Esophagus squamous epithelium (tissue), 5 donors: ENCODE results near the gene PREX1. TPM values are rescaled to one million over a fixed set of nuclear protein-coding genes. Genes with fewer than 3 reads are reported as not detected.

Experiments used
- DNase-seq: peaks from one replicate; lab custom pipeline; 2025; lab: John Stamatoyannopoulos, UW
- H3K27ac ChIP-seq, 4 donors: fragments of 200-600 bp; sonication (generic); one replicate each; pipeline ENCODE4 v1.5.1; 2016 to 2019; ENCODE audit warnings: mild to moderate bottlenecking in 1 of 4
- H3K27me3 ChIP-seq, 4 donors: fragments of 200-600 bp; sonication (generic); 1 replicate in 3 of 4; 2 replicates in 1 of 4; pipeline versions ENCODE4 v1.5.1 to v1.6.0; 2017 to 2021; ENCODE audit warnings: antibody characterized with exemption in 1 of 4
- H3K36me3 ChIP-seq, 3 donors: fragments of 200-600 bp; sonication (generic); one replicate each; pipeline ENCODE4 v1.5.1; 2016 to 2019
- H3K4me1 ChIP-seq, 3 donors: fragments of 200-600 bp; sonication (generic); one replicate each; pipeline ENCODE4 v1.5.1; 2017 to 2019
- H3K4me3 ChIP-seq, 4 donors: fragments of 200-600 bp; sonication (generic); 1 replicate in 3 of 4; 2 replicates in 1 of 4; pipeline ENCODE4 v1.5.1; 2016 to 2019; ENCODE audit warnings: mild to moderate bottlenecking in 2 of 4, moderate library complexity in 1 of 4
- H3K9me3 ChIP-seq, 3 donors: fragments of 200-600 bp; sonication (generic); one replicate each; pipeline ENCODE4 v1.5.1; 2016 to 2019
- CTCF ChIP-seq, 6 experiments: fragments of 450-650 bp in 4 of 6; fragments of 200-600 bp in 2 of 6; sonication (generic) in 2 of 6; IDR thresholded peaks; one replicate each; pipeline ENCODE4 v1.5.1; 2016 to 2019; ENCODE audit warnings: antibody characterized with exemption in 6 of 6, mild to moderate bottlenecking in 4 of 6, moderate library complexity in 4 of 6
- POLR2A ChIP-seq, 4 donors: fragments of 450-650 bp; IDR thresholded peaks; one replicate each; pipeline ENCODE4 v1.6.1; 2017; ENCODE audit warnings: antibody characterized with exemption in 4 of 4, mild to moderate bottlenecking in 4 of 4, moderate library complexity in 3 of 4
- WGBS, 2 donors: methylation state at CpG; one replicate each; pipeline ENCODE4 v1.1.5; 2018; 5-methylcytosine and 5-hydroxymethylcytosine counted together
- intact Hi-C: fragments of 100-400 bp; cut with DNase I; formaldehyde crosslinking; loops from one replicate; pipeline ENCODE4 v1.15.0; 2022
- total RNA-seq, 4 donors: library from RNA; depleted of rRNA; stranded (reverse); fragments of >200 nt; gene quantifications; one replicate each; pipeline ENCODE4 v1.1.0, GENCODE V29; 2016
- donor health status: DM: yes; HTN: yes; CAD: no.

The PREX1 gene
- total RNA-seq, 4 donors from 2014 or later = 4.9 to 25.9 (median 8.9) TPM

GRCh38 chr20:48584391-48585060 lies 243.3 kb downstream of the PREX1 start:
- H3K36me3 ChIP-seq = no peaks in the 10 kb centered on the region
- H3K9me3 ChIP-seq = no peaks in the 10 kb centered on the region
- no peak overlapping the region for H3K27ac ChIP-seq
- WGBS, 2 donors = 51 to 67% methylated on average over 8 of the region's 8 CpGs
- H3K4me1 ChIP-seq = peaks cover 0 to 7% (median 0%) of the 10 kb centered on the region in 3 donors
- H3K4me3 ChIP-seq = no peak overlapping the region
- intact Hi-C loops = no loop called here
- peaks cover 0 to 51% (median 0%) of the 10 kb centered on the region in 4 donors for H3K27me3 ChIP-seq
- no peak for DNase-seq
- TF ChIP-seq POLR2A (IDR thresholded peaks at IDR 0.05) = no peak
- no peak for TF ChIP-seq CTCF (IDR thresholded peaks at IDR 0.05)

- H3K4me1 ChIP-seq = peaks cover 0 to 7% (median 0%) of the 10 kb centered on the region in 3 donors
- no peak for TF ChIP-seq CTCF (IDR thresholded peaks at IDR 0.05)
- no peak for TF ChIP-seq POLR2A (IDR thresholded peaks at IDR 0.05)
- peaks cover 0 to 54% (median 0%) of the 10 kb centered on the region in 4 donors for H3K27me3 ChIP-seq
- no peaks in the 10 kb centered on the region for H3K9me3 ChIP-seq
- H3K4me3 ChIP-seq = no peak overlapping the region
- WGBS, 2 donors = 82 to 86% methylated on average over 11 of the region's 11 CpGs
- no peaks in the 10 kb centered on the region for H3K36me3 ChIP-seq
- H3K27ac ChIP-seq = no peak overlapping the region
- intact Hi-C loops = no loop called here
- no peak for DNase-seq
These were observed 244.0 kb downstream of the PREX1 start for GRCh38 chr20:48583801-48584200.

- Histone ChIP-seq H3K36me3 (no peaks in the 10 kb centered on the region), H3K27ac (no peak overlapping the region), H3K27me3 (peaks cover 0 to 60% (median 0%) of the 10 kb centered on the region in 4 donors), H3K4me1 (peaks cover 0 to 7% (median 0%) of the 10 kb centered on the region in 3 donors), H3K4me3 (no peak overlapping the region), H3K9me3 (no peaks in the 10 kb centered on the region)
- 75 to 85% methylated on average over 11 of the region's 11 CpGs for WGBS, 2 donors
- TF ChIP-seq CTCF (IDR thresholded peaks at IDR 0.05) = no peak
- TF ChIP-seq POLR2A (IDR thresholded peaks at IDR 0.05) = no peak
- intact Hi-C loops = no loop called here
- DNase-seq = no peak
These were observed 244.6 kb downstream of the PREX1 start for GRCh38 chr20:48583171-48583570.

- Histone ChIP-seq H3K4me1 (peaks cover 0 to 7% (median 0%) of the 10 kb centered on the region in 3 donors), H3K27me3 (peaks cover 0 to 66% (median 0%) of the 10 kb centered on the region in 4 donors), H3K36me3 (no peaks in the 10 kb centered on the region), H3K9me3 (no peaks in the 10 kb centered on the region), H3K4me3 (no peak overlapping the region), H3K27ac (no peak overlapping the region)
- TF ChIP-seq CTCF (IDR thresholded peaks at IDR 0.05) = no peak
- no peak for DNase-seq
- intact Hi-C loops = no loop called here
- WGBS, 2 donors = 37 to 45% methylated on average over 5 of the region's 5 CpGs
These were observed 245.2 kb downstream of the PREX1 start for GRCh38 chr20:48582673-48582985.

- DNase-seq = no peak
- H3K4me1 ChIP-seq = no peaks in the 10 kb centered on the region
- no peaks in the 10 kb centered on the region for H3K36me3 ChIP-seq
- TF ChIP-seq POLR2A (IDR thresholded peaks at IDR 0.05) (no peak), CTCF (IDR thresholded peaks at IDR 0.05) (no peak)
- H3K9me3 ChIP-seq = no peaks in the 10 kb centered on the region
- intact Hi-C loops = no loop called here
- peaks cover 0 to 77% (median 0%) of the 10 kb centered on the region in 4 donors for H3K27me3 ChIP-seq
- H3K27ac ChIP-seq = no peak overlapping the region
- H3K4me3 ChIP-seq = no peak overlapping the region
- WGBS, 2 donors = 79 to 86% methylated on average over 3 to 4 of the region's 5 CpGs
These were observed 246.6 kb downstream of the PREX1 start for GRCh38 chr20:48581167-48581566.
